ENCODE measurements around the gene TLE4.
"Not testable (repeated sequence)": the region's sequence is repeated elsewhere in the genome, so short reads cannot be mapped to it uniquely, and the experiment has no call there.

DNA sequence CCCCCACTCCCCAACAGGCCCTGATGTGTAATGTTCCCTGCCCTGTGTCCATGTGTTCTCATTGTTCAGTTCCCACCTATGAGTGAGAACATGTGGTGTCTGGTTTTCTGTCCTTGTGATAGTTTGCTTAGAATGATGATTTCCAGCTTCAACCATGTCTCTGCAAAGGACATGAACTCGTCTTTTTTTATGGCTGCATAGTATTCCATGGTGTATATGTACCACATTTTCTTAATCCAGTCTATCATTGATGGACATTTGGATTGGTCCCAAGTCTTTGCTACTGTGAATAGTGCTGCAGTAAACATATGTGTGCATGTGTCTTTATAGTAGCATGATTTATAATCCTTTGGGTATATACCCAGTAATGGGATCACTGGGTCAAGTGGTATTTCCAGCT lies 34.8 kb downstream of the TLE4 start:
- not testable (repeated sequence) for TF ChIP-seq CTCF (IDR thresholded peaks at IDR 0.05; ENCODE audit: insufficient read depth, low read depth, low read length); EZH2 (IDR thresholded peaks at IDR 0.05; ENCODE audit: insufficient read depth, low read length)
